HEK293 (cell line): ENCODE measurements around the gene ZNF574.

ENCODE experiments used
- CTCF ChIA-PET: fragments of 350-600 bp; formaldehyde crosslinking; extraction: SDS; loops from one replicate; lab custom pipeline; 2021; ENCODE audit warnings: antibody characterized with exemption; lab: Yijun Ruan, JAX
- POLR2A ChIA-PET: fragments of 300-600 bp; formaldehyde crosslinking; extraction: SDS; loops from one replicate; lab custom pipeline; 2020; ENCODE audit warnings: antibody characterized with exemption, inconsistent platforms; lab: Yijun Ruan, JAX
- H3K27ac ChIP-seq: fragments of 200-500 bp; sonication (Bioruptor generic); 2 replicates; pipeline ENCODE4 v1.5.1; 2014; ENCODE audit warnings: low read depth, low read length, control low read depth, inconsistent platforms; ENCODE audit errors: extremely low read depth
- H3K36me3 ChIP-seq, 2 experiments: fragments of 200-500 bp in 1 of 2; sonication (Bioruptor generic) in 1 of 2; 1 replicate in 1 of 2; 2 replicates in 1 of 2; pipeline ENCODE4 v1.5.1; 2014 to 2017; ENCODE audit warnings: inconsistent platforms in 2 of 2, low read length in 2 of 2; ENCODE audit not compliant: control insufficient read depth in 2 of 2, insufficient read depth in 1 of 2
- H3K4me1 ChIP-seq: fragments of 200-500 bp; sonication (Bioruptor generic); 2 replicates; pipeline ENCODE4 v1.5.1; 2014; ENCODE audit warnings: mild to moderate bottlenecking, low read length, inconsistent platforms; ENCODE audit not compliant: control insufficient read depth, insufficient read depth
- H3K4me3 ChIP-seq: 2 replicates; pipeline ENCODE4 v1.5.1; 2011; ENCODE audit warnings: low read depth, mild to moderate bottlenecking, control low read depth, low read length, moderate library complexity
- H3K9me3 ChIP-seq: fragments of 200-500 bp; sonication (Bioruptor generic); 2 replicates; pipeline ENCODE4 v1.5.1; 2014; ENCODE audit warnings: low read depth, low read length, inconsistent platforms; ENCODE audit not compliant: control insufficient read depth, insufficient read depth
- KLF17 ChIP-seq: fragments of 450-650 bp; formaldehyde crosslinking; IDR thresholded peaks from 2 replicates; pipeline ENCODE4 v1.5.1; 2016; ENCODE audit warnings: missing biosample characterization, missing genetic modification characterization
- SCRT2 ChIP-seq: fragments of 450-650 bp; formaldehyde crosslinking; IDR thresholded peaks from 2 replicates; pipeline ENCODE4 v1.5.1; 2016; ENCODE audit warnings: missing biosample characterization, missing genetic modification characterization
- SP2 ChIP-seq: fragments of 450-650 bp; formaldehyde crosslinking; IDR thresholded peaks from 2 replicates; pipeline ENCODE4 v1.5.1; 2016; ENCODE audit warnings: missing biosample characterization, missing genetic modification characterization
- ZEB2 ChIP-seq: fragments of 450-650 bp; formaldehyde crosslinking; IDR thresholded peaks from 2 replicates; pipeline ENCODE4 v1.5.1; 2016; ENCODE audit warnings: missing biosample characterization, missing genetic modification characterization
- ZNF114 ChIP-seq: fragments of 450-650 bp; formaldehyde crosslinking; IDR thresholded peaks from 2 replicates; pipeline ENCODE4 v1.5.0; 2017; ENCODE audit warnings: missing biosample characterization, missing genetic modification characterization
- ZNF148 ChIP-seq: fragments of 450-650 bp; formaldehyde crosslinking; IDR thresholded peaks from 2 replicates; pipeline ENCODE4 v1.5.0; 2017; ENCODE audit warnings: missing biosample characterization, missing genetic modification characterization, borderline replicate concordance
- ZNF174 ChIP-seq: fragments of 450-650 bp; formaldehyde crosslinking; IDR thresholded peaks from 2 replicates; pipeline ENCODE4 v1.5.0; 2017; ENCODE audit warnings: missing biosample characterization, mild to moderate bottlenecking, missing genetic modification characterization
- ZNF324 ChIP-seq: fragments of 450-650 bp; formaldehyde crosslinking; IDR thresholded peaks from 2 replicates; pipeline ENCODE4 v1.5.1; 2016; ENCODE audit warnings: missing biosample characterization, missing genetic modification characterization
- ZNF362 ChIP-seq: fragments of 450-650 bp; formaldehyde crosslinking; IDR thresholded peaks from 2 replicates; pipeline ENCODE4 v1.5.1; 2016; ENCODE audit warnings: missing biosample characterization, missing genetic modification characterization
- ZNF596 ChIP-seq: fragments of 450-650 bp; IDR thresholded peaks from 2 replicates; pipeline ENCODE4 v1.5.0; 2018; ENCODE audit warnings: missing biosample characterization, mild to moderate bottlenecking, missing genetic modification characterization, moderate library complexity
- ZNF621 ChIP-seq: fragments of 450-650 bp; formaldehyde crosslinking; IDR thresholded peaks from 2 replicates; pipeline ENCODE4 v1.5.1; 2017; ENCODE audit warnings: missing biosample characterization, missing genetic modification characterization
- ZNF658 ChIP-seq: fragments of 450-650 bp; formaldehyde crosslinking; IDR thresholded peaks from 2 replicates; pipeline ENCODE4; 2016; ENCODE audit warnings: missing biosample characterization, missing genetic modification characterization
- ZNF776 ChIP-seq: fragments of 450-650 bp; formaldehyde crosslinking; IDR thresholded peaks from 2 replicates; pipeline ENCODE4 v1.5.0; 2017; ENCODE audit warnings: missing biosample characterization, missing genetic modification characterization, borderline replicate concordance
- ZSCAN23 ChIP-seq: fragments of 450-650 bp; formaldehyde crosslinking; IDR thresholded peaks from 2 replicates; pipeline ENCODE4 v1.5.1; 2016; ENCODE audit warnings: missing biosample characterization, missing genetic modification characterization
- TF ChIP-seq, protein P1 (sequence below): fragments of 450-650 bp; formaldehyde crosslinking; IDR thresholded peaks from 2 replicates; pipeline ENCODE4 v1.5.1; 2017; ENCODE audit warnings: missing biosample characterization, missing genetic modification characterization
- TF ChIP-seq, protein P2 (sequence below): fragments of 450-650 bp; formaldehyde crosslinking; IDR thresholded peaks from 2 replicates; pipeline ENCODE4 v1.5.1; 2016; ENCODE audit warnings: missing biosample characterization, missing genetic modification characterization

Gene ZNF574

GRCh38 chr19:42086770-42087550 is 11.0 kb downstream of the ZNF574 start:
- ChIA-PET CTCF (no interaction called here), POLR2A (interaction anchor here (0.7 to 1.9 kb wide), 2 partner anchors 11 to 221 kb away, joined by 5 to 6 read pairs; partner anchors contain the start of gene ZNF574)
- TF ChIP-seq ZNF658 (no peak), KLF17 (tag by site-specific recombination) (no peak), ZNF621 (no peak), ZNF114 (tag by site-specific recombination) (no peak), SCRT2 (tag by site-specific recombination) (no peak), SP2 (tag by site-specific recombination) (no peak), ZEB2 (tag by site-specific recombination) (no peak), ZNF362 (tag by site-specific recombination) (peak; percentile 31; the same call in 1 of the 2 replicates), ZNF174 (tag by site-specific recombination) (no peak), ZNF324 (no peak), ZSCAN23 (tag by site-specific recombination) (no peak), ZNF148 (tag by site-specific recombination) (no peak), ZNF776 (tag by site-specific recombination) (no peak), ZNF596 (tag by site-specific recombination) (peak; percentile 21; the same call in 1 of the 2 replicates)
- TF ChIP-seq, protein P1, sequence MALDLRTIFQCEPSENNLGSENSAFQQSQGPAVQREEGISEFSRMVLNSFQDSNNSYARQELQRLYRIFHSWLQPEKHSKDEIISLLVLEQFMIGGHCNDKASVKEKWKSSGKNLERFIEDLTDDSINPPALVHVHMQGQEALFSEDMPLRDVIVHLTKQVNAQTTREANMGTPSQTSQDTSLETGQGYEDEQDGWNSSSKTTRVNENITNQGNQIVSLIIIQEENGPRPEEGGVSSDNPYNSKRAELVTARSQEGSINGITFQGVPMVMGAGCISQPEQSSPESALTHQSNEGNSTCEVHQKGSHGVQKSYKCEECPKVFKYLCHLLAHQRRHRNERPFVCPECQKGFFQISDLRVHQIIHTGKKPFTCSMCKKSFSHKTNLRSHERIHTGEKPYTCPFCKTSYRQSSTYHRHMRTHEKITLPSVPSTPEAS, result no peak
- TF ChIP-seq, protein P2, sequence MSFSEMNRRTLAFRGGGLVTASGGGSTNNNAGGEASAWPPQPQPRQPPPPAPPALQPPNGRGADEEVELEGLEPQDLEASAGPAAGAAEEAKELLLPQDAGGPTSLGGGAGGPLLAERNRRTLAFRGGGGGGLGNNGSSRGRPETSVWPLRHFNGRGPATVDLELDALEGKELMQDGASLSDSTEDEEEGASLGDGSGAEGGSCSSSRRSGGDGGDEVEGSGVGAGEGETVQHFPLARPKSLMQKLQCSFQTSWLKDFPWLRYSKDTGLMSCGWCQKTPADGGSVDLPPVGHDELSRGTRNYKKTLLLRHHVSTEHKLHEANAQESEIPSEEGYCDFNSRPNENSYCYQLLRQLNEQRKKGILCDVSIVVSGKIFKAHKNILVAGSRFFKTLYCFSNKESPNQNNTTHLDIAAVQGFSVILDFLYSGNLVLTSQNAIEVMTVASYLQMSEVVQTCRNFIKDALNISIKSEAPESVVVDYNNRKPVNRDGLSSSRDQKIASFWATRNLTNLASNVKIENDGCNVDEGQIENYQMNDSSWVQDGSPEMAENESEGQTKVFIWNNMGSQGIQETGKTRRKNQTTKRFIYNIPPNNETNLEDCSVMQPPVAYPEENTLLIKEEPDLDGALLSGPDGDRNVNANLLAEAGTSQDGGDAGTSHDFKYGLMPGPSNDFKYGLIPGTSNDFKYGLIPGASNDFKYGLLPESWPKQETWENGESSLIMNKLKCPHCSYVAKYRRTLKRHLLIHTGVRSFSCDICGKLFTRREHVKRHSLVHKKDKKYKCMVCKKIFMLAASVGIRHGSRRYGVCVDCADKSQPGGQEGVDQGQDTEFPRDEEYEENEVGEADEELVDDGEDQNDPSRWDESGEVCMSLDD (tag by site-specific recombination), result no peak

More at GRCh38 chr19:42086770-42087550, 11.0 kb downstream of the ZNF574 start:
- H3K4me1 ChIP-seq, result no peaks in the 10 kb centered on the region
- H3K4me3 ChIP-seq, result no peak overlapping the region
- H3K9me3 ChIP-seq, result no peaks in the 10 kb centered on the region
- H3K36me3 ChIP-seq, result peaks cover 4 to 12% of the 10 kb centered on the region in 2 experiments
- no peak overlapping the region for H3K27ac ChIP-seq
